Fibroblast of skin of right quadriceps (primary cell): ENCODE data around the gene ISOC2.
"Not testable (repeated sequence)": the region's sequence is repeated elsewhere in the genome, so short reads cannot be mapped to it uniquely, and the experiment has no call there.

Experiments used
- DNase-seq: peaks from one replicate; pipeline ENCODE4 v3.0.0-alpha.2; 2013

Gene ISOC2

GRCh38 chr19:55456347-55456746 lies 5.1 kb downstream of the ISOC2 start:
- DNase-seq = no peak

GRCh38 chr19:55455576-55456235 lies 5.7 kb downstream of the ISOC2 start:
- no peak for DNase-seq

GRCh38 chr19:55454787-55455243 lies 6.6 kb downstream of the ISOC2 start:
- no peak for DNase-seq

- no peak for DNase-seq
Observed at GRCh38 chr19:55453511-55454260, 7.8 kb downstream of the ISOC2 start.

- DNase-seq = peak; percentile 71
Observed at GRCh38 chr19:55452749-55453346, 8.6 kb downstream of the ISOC2 start.

GRCh38 chr19:55451965-55452748 lies 9.3 kb downstream of the ISOC2 start:
- DNase-seq = no peak

GRCh38 chr19:55451163-55451964 lies 10.1 kb downstream of the ISOC2 start:
- no peak for DNase-seq

GRCh38 chr19:55449469-55449868 lies 12.0 kb downstream of the ISOC2 start:
- no peak for DNase-seq

GRCh38 chr19:55448175-55448490 lies 13.3 kb downstream of the ISOC2 start:
- not testable (repeated sequence) for DNase-seq

GRCh38 chr19:55447421-55448174 lies 13.8 kb downstream of the ISOC2 start:
- peak; percentile 22 for DNase-seq

GRCh38 chr19:55446060-55446459 lies 15.4 kb downstream of the ISOC2 start:
- no peak for DNase-seq

GRCh38 chr19:55444646-55445045 lies 16.8 kb downstream of the ISOC2 start:
- DNase-seq = no peak

- no peak for DNase-seq
Observed at GRCh38 chr19:55443824-55444480, 17.5 kb downstream of the ISOC2 start.

- DNase-seq = no peak
Observed at GRCh38 chr19:55443045-55443823, 18.2 kb downstream of the ISOC2 start, which contains the start of gene SHISA7. TSS of gene SHISA7 (minus strand) at chr19:55443300. CDS start at chr19:55442863, 437 bp downstream.

- DNase-seq = no peak
Observed at GRCh38 chr19:55442372-55442961, 19.0 kb downstream of the ISOC2 start.

- no peak for DNase-seq
Observed at GRCh38 chr19:55441692-55442321, 19.6 kb downstream of the ISOC2 start.

- DNase-seq = no peak
Observed at GRCh38 chr19:55441319-55441691, 20.1 kb downstream of the ISOC2 start.

- no peak for DNase-seq
Observed at GRCh38 chr19:55440411-55441105, 20.9 kb downstream of the ISOC2 start.

GRCh38 chr19:55439052-55439451 lies 22.4 kb downstream of the ISOC2 start:
- no peak for DNase-seq
